Sciatic nerve (tissue), 2 donors: ENCODE measurements around the gene HSPB6. TPM values are rescaled to one million over a fixed set of nuclear protein-coding genes. Genes with fewer than 3 reads are reported as not detected.

ENCODE experiments used
- ATAC-seq: fragments of 200-7000 bp; cut with Tn5 transposase; one replicate; pipeline ENCODE4 v1.9.1; 2020; ENCODE audit warnings: mild to moderate bottlenecking, moderate library complexity
- DNase-seq: peaks from one replicate; pipeline ENCODE4 v3.0.0-alpha.2; 2020; ENCODE audit warnings: low spot score
- intact Hi-C: fragments of 100-400 bp; cut with DNase I; formaldehyde crosslinking; loops from one replicate; pipeline ENCODE4 v1.14.2; 2022
- total RNA-seq: library from RNA; stranded (reverse); fragmentation: NEBNext Ultra II Directional; extraction: Animal tissue kit (Norgen Biotek cat#: 25700); gene quantifications from one replicate; pipeline ENCODE4 v1.2.1, GENCODE V29; 2021
- donor health status: DM: no; HTN: no; CAD: no.
- donor health status: DM: no; HTN: no; CAD: no.

HSPB6 gene
- total RNA-seq, 1 donor from 2014 or later: 79.7 TPM

DNA sequence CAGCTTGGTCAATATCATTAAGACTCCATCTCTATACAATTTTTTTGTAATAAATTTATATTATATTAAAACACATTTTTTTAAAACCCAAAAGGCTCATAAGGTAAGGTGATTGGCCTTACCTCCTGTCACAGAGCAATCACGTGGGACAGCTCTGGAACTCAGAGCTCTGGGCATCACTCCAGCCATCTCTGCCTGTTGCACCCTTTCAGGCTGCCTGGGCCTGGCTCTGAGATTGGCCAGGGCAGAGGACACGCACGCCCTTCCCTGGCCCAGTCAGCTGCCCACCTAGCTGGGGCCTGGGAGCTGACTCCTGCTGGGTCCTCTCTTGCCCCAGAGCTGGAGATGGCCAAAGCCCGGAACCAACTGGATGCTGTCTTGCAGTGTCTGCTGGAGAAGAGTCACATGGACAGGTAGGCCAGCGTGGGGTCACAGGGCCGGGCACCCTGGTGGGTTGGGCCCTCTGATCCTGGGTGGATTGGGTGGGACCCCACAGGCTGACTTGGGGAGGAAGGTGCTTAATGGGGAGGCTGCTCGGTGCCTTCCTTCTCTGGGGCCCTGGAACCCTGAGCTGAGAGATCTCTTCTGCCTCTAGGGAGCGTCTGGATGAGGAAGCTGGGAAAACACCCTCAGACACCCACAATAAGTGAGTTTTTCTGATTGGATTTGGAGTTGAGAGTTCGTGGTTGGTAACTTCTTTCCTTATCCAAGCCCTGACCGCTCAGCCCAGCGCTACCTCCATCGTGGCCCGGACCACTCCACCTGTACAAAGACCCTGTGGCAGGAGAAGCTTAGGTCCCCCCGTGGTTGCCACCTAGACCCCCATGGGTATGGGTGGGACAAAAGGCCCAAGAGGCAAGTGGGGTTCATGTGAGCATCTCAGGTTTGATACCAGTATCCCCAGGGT is 4.7 kb downstream of the HSPB6 start:
- ATAC-seq (no peak), DNase-seq (no peak)
- intact Hi-C loops: no loop called here

DNA sequence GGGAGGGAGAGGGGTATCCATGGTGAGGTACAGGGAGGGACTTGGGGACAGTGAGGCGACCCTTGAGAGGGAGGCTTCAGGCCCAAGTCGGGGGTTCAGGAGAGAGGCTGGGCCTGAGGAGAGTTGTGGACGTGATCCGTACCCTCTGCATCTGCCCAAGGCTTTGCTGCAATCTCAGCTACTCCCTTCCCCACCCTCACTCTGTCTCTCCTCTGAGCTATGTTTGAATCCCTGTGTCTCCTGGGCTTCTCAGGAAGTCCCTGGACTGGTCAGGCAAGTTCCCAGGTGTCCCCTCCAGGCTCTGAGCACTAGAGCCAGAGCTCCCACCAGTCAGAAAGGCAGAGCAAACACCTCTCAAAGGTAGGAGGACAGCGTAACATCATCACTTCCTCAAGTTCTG is 6.7 kb downstream of the HSPB6 start:
- no peak for DNase-seq
- intact Hi-C loops: no loop called here
- no peak for ATAC-seq

DNA sequence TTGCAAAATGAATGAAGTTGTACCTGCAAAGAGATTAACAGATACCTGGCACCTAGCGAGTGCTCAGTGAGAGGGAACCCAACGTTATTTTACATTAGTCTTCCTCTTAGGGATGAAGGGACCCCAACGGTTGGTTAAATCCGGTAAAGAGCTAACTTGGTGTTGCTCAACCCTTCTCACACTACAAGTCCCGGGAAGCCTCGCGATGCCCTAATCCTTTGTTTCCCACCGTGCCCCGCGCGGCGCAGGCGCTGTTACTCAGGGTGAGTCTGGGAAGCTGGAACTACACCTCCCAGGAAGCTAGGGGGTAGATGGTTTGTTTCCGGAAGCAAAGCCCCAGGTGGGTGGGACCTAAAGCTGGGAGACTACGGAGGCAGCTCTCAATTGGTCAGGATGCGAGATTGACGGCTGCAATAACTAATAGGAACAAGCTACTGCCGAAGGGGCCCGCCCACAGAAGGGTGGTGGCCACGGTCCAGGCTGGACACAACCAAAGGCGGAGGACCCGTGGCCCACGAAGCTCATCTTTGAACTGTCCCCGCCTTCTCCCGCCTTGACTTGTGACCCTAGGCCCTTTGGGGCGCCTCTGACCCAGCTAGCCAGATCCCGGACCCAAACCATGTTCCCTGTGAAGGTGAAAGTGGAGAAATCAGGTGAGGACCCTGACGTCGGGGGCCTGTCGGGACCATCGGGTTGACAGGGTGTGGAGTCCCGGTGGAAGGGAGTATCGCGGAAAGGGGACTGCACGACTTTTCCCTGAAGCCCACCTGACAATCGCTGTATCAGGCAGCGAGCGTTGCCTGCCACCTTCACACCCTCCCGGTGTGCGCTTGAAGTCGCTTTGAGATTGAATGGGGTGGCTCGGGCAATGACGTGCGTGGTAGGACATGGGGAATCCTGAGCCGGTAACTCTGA is 8.5 kb downstream of the HSPB6 start, which contains the start of gene LIN37:
LIN37 (plus strand) TSS at position 471 of the 915 bp plus-strand sequence; CDS start at position 620, 149 bp downstream.
- intact Hi-C loops: no loop called here
- ATAC-seq (peak; percentile 92), DNase-seq (peak; percentile 99)

- intact Hi-C loops: no loop called here
- ATAC-seq: no peak
- no peak for DNase-seq
Observed at GRCh38 chr19:35746531-35746930, 10.3 kb downstream of the HSPB6 start.

GRCh38 chr19:35746087-35746462 is 10.8 kb downstream of the HSPB6 start:
- DNase-seq (no peak), ATAC-seq (no peak)
- intact Hi-C loops: no loop called here

DNA sequence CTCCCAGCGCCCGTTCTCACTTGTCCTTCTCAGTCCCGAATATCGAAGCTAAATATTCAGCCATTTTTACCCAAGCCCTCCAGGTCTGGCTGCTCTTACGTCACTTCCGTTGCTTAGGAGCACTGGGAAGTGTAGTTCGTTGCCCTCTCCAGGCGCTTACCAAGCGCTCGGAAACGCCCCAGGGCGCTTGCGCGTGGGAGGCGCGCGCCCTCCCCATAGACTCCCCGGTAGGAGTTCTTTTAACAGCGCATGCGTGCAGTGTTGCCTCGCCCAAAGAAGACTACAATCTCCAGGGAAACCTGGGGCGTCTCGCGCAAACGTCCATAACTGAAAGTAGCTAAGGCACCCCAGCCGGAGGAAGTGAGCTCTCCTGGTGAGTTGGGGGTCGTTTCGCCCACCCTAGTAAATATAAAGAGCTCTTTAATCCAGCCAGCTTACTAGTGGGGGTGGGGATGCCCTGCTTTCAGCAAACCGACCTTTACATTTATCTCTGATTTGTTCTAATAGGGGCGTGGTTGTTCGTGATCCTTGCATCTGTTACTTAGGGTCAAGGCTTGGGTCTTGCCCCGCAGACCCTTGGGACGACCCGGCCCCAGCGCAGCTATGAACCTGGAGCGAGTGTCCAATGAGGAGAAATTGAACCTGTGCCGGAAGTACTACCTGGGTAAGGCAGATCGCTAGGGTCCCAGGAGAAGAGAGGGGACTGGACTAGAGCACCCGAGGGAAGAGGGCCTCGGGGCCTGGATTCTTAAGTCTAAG is 11.3 kb downstream of the HSPB6 start, which contains the start of the genes PSENEN and U2AF1L4:
PSENEN (plus strand) TSS at position 324 of the 759 bp plus-strand sequence; CDS start at position 604, 280 bp downstream.
U2AF1L4 (minus strand) TSS at position 91 of the 759 bp plus-strand sequence; CDS start at position 64, 27 bp downstream.
- intact Hi-C loops: no loop called here
- ATAC-seq (peak; percentile 89), DNase-seq (peak; percentile 97)

DNA sequence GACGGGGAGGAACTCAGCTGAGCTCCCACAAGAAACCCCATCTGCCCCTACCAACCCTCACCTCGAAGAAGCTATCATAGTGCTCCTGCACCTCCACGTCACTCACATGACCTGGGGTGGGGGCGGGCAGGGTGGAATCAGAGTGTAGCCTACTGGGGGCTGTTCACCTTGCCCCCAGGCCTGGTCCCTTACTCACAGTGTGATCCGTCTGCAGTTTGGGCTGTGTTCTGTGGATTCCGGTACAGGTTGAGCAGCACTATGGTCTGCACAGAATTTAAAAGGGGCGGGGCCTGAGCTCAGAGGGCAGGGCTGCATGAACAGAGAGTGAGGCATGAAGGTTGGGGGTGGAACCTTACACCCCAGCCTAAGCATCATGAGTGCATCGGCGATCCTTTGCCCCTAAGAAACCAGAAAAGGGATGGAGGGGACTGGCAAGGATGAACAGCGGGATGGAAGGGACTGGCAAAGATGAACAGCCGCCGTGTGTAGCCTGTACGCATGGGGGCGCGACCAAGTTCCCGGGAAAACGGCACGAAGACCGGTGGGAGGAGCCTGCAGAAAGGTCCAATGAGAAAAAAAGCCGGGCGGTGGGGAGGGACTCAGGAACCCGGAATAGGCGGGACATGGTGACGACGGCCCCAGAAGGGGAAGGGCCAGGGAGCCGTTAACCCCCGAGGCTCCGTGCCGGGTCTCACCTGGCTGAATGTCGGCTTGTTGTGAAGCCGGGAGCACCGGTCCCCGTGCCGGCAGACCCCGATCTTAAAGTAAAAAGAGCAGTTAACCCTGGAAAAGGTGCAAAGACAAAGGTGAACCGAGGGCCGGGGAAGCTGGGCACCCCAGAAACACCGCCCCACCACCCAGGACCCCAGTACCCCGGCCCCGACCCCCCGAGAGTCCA is 12.2 kb downstream of the HSPB6 start:
- intact Hi-C loops: no loop called here
- DNase-seq (peak; percentile 96), ATAC-seq (peak; percentile 82)

- intact Hi-C loops: no loop called here
- ATAC-seq (no peak), DNase-seq (no peak)
Observed at GRCh38 chr19:35743640-35744429, 13.0 kb downstream of the HSPB6 start.

DNA sequence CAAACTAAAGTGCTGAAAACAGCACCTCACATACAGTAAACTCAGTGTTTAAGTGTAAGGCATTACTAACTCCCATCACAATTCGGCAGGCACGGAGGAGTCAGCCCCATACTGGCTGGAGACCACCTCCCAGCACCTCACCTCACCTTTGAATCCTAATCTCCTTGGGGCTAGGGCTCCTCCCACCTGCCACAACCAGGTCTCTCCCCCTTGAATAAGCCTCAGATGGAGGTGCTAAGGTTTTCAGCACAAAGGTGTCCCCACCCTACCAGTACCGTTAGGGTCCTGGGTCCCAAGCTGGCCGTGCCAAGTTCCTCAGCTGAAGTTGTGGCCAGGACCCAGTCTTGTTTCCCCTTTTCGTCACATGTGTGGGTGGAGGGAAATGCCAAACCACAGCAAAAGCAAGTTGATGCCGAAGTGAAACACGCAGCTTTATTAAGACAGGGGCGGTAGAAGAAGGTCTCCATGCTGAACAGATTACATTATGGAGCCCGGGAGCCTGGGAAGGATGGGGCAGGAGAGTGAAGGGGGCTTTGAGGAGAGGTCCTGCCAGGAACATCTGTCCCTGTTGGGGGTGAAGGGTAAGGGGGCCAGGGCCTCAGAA is 14.6 kb downstream of the HSPB6 start, which contains the start of gene IGFLR1:
IGFLR1 (minus strand) TSS at position 332 of the 604 bp plus-strand sequence. CDS start 1,272 bp downstream, outside the sequence.
- DNase-seq (no peak), ATAC-seq (no peak)
- intact Hi-C loops: no loop called here

DNA sequence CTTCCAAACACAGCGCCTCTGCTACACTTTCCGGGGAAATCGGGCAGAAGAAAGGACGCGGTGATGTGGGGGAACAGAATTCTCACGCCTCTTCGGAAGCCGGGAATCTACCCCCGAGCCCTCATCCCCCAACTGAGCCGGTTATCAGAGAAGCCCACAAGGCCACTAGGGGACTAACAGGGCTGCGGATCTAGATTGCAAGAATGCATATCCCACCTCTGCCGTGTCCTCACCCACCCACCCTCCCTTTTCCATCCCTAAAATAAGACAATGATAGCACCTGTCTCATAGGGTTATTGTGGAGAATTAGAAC is 15.7 kb downstream of the HSPB6 start:
- ATAC-seq: no peak
- no peak for DNase-seq
- intact Hi-C loops: no loop called here

- intact Hi-C loops: no loop called here
- peak; percentile 90 for ATAC-seq
- DNase-seq: peak; percentile 99
Observed at GRCh38 chr19:35740423-35741202, 16.2 kb downstream of the HSPB6 start.

GRCh38 chr19:35740108-35740422 is 16.8 kb downstream of the HSPB6 start:
- intact Hi-C loops: no loop called here
- no peak for ATAC-seq
- DNase-seq: no peak

DNA sequence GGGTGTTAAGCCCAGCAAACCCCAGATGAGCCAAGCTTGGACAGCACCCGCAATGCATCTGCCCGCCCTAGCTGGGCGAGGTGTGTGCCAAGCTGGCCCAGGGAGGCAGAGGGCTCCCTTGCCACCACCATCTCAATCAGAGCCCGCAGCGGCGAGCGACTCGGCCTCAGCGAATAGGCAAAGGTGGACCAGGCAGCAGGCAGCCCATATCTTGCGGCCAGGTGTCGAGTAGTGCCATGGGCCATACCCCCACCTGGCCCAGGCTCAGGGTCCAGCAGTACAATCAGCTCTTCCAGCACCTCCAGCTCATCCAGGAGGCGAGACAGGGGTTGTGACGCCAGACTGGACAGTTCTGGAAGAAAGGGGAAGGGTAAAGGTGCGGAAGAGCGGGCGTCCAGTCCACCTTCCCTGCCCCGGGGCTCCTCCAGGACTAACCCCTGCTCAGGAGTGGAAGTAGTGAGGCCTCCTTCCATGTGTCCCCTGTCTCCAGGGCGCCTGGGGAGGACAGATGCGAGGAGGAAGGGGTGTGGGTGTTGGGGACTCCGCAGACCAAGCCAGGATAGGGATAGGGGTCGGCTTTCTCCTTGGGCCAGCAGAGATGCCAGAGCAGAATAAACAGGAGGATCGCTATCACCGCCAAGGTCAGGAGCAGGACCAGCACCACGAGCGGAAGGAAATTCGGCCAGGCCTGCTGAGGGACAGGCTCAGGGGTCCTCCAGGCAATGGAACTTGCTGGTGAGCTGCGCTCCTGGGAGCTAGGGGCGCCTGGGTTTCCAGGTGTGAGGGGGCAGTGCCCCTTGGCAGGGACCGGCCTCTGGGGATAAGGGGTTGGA is 17.3 kb downstream of the HSPB6 start:
- intact Hi-C loops: no loop called here
- ATAC-seq (no peak), DNase-seq (no peak)

- no peak for ATAC-seq
- no peak for DNase-seq
- intact Hi-C loops: no loop called here
Observed at GRCh38 chr19:35738887-35739229, 18.0 kb downstream of the HSPB6 start.
